WI38 (cell line): ENCODE results near the gene ANKRD33B.

Experiments used
- H3K4me3 ChIP-seq: 2 replicates; pipeline ENCODE4 v1.5.1; 2011; ENCODE audit warnings: low read depth, mild to moderate bottlenecking, control low read depth, low read length
- TF ChIP-seq, protein P1 (sequence below): IDR thresholded peaks from 2 replicates; pipeline ENCODE4 v1.5.1; 2012; ENCODE audit warnings: low read depth, mild to moderate bottlenecking, control low read depth, low read length

ANKRD33B gene

DNA sequence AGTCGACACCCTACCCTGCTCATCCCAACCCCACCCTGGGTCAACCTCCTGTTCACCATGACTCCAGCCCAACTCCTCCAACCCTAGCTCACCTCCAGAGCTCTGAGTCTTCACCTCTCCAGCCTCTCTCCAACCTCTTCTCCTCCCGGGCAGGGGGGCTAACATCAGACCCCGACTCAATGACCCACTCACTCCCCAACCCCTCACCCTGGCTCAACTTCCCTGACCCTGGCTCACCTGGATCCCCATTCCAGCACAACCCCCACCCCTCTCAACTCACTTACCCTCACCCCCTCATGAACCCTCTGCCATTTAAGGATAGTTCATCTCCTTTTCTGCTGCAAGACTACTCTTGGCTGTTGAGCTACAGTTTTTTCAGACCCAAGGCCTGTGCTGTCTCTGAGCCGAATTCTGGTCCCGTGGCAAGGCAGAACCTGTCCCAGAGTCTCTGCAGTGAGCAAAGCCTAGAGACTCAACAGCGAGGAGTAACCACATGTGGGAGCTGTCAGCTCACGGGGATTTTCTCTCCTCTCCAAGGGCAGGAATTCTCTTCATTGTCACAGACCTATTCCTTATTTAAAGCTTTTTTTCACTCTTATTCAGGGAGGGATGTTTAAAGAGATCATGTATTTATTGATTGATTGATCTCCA, 29.8 kb downstream of the ANKRD33B start:
- TF ChIP-seq, protein P1, sequence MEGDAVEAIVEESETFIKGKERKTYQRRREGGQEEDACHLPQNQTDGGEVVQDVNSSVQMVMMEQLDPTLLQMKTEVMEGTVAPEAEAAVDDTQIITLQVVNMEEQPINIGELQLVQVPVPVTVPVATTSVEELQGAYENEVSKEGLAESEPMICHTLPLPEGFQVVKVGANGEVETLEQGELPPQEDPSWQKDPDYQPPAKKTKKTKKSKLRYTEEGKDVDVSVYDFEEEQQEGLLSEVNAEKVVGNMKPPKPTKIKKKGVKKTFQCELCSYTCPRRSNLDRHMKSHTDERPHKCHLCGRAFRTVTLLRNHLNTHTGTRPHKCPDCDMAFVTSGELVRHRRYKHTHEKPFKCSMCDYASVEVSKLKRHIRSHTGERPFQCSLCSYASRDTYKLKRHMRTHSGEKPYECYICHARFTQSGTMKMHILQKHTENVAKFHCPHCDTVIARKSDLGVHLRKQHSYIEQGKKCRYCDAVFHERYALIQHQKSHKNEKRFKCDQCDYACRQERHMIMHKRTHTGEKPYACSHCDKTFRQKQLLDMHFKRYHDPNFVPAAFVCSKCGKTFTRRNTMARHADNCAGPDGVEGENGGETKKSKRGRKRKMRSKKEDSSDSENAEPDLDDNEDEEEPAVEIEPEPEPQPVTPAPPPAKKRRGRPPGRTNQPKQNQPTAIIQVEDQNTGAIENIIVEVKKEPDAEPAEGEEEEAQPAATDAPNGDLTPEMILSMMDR, result no peak

DNA sequence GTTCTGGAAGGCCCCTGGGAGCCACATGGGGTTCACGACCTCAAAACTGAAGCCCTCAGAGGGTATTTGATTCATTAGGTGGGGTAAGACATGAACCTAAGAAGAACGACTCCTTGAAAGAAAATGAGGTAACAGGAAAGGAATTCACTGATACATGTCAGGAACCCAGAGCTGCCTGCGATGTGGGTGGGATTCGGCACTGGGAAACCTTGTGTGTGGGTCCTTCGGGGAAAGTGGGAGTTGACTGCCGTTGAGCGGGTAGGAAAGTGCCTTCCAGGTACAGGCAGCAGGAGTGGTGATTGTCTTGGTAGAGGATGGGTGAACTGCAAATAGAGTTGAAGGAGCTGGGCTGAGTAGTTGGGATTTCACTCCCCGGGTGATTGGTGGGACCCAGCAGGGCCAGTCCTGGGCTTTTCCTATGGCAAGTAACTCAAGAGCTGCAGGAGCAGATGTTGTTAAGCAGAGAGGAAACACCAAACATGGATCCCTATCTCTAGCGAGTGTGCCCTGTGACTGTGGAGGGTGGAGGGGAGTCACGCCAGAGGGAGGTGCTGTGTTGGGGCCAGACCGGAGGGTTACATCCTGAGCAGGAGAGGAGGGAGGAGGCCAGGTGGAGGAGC, 30.8 kb downstream of the ANKRD33B start:
- H3K4me3 ChIP-seq, result no peak overlapping the region
- TF ChIP-seq, protein P1, result no peak

More for the DNA sequence above, 29.8 kb downstream of the ANKRD33B start:
- no peak overlapping the region for H3K4me3 ChIP-seq

DNA sequence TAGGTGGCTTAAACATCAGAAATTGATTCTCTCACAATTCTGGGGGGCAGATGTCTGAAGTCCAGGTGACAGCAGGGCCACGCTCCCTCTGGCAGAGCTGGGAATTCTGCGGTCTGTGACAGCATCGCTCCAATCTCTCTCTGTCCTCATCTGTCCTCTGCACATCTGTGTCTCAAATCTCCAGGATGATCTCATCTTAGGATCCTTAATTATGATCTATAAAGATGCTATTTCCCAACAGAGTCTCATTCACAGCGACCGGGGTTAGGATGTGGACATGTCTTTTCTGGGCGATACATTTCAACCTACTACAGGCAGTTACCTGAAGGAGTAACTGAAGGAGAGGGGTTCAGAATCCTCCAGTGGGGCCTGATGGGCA, 31.4 kb downstream of the ANKRD33B start:
- TF ChIP-seq, protein P1, result no peak
- H3K4me3 ChIP-seq, result peak overlapping the region; percentile 23

DNA sequence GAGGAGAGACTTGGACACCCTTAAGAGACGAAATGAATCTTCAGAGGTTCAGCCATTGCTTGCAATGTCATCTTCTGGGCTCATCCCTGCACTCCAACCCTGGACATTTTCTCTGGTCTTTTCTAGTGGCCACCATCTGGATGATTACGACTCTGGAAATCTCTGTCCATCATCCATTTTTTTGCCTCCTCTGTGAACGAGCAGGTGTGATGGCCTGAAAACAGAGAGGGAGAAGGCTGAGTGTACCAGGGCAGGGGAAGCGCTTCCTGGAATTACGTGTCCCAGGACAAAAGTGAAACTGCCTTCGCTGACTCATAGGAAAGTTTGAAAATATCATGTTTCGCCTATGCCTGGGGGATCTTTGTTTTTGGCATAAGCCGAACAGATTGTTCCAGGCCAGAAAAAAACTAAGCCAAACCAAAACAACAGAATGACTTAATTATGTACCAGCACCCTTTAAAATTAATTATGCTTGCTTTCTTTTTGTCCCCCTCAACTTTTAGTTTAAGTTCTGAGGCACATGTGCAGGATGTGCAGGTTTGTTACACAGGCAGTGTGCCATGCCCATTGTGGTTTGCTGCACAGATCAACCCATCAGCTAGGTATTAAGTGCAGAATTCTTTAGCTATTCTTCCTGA, 31.9 kb downstream of the ANKRD33B start:
- TF ChIP-seq, protein P1, result no peak
- H3K4me3 ChIP-seq, result peak overlapping the region; percentile 23

DNA sequence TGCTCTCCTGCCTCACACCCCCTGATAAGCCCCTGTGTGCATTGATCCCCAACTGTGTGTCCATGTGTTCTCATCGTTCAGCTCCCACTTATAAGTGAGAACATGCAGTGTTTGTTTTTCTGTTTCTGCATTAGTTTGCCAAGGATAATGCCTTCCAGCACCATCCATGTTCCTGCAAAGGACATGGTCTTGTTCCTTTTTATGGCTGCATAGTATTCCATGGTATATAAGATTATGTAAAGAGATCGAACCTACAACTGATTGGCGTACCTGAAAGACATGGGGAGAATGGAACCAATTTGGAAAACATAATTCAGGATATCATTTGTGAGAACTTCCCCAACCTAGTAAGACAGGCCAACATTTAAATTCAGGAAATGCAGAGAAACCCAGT, 32.4 kb downstream of the ANKRD33B start:
- TF ChIP-seq, protein P1, result no peak
- no peak overlapping the region; the same call in 1 of the 2 replicates for H3K4me3 ChIP-seq

DNA sequence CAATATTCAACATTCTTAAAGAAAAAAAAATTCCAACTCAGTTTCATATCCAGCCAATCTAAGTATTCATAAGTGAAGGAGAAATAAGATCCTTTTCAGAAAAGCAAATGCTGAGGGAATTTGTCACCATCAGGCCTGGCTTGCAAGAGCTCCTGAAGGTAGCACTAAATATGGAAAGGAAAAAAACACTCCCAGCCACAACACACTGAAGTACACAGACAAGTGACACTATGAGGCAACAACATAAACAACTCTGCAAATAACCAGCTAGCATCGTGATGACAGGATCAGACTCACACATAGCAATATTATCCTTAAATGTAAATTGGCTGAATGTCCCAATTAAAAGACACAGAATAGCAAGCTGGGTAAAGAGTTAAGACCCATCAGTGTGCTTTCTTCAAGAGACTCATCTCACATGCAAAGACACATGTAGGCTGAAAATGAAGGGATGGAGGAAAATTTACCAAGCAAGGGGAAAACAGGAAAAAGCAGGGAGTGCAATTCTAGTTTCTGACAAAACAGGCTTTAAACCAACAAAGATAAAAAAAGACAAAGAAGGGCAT, 33.1 kb downstream of the ANKRD33B start:
- TF ChIP-seq, protein P1, result no peak
- H3K4me3 ChIP-seq, result no peak overlapping the region

DNA sequence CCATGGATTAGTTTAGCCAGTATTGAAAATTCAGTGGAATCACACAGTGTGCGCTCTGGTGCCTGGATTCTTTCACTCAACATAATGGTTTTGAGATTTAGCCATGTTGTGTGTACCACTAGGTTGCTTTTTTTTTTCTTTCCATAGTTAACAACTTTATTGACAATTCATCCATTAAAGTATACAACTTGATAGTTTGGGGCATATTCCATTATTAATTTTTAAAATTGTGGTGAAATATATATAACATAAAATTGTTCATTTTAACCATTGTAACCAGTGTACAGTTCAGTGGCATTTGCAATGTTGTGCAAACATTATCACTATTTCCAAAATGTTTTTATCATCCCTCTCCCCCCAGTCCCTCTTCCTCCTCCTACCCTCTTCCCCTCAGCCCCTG, 35.2 kb downstream of the ANKRD33B start:
- TF ChIP-seq, protein P1, result no peak
- H3K4me3 ChIP-seq, result no peak overlapping the region
